Testis (tissue), 3 donors: ENCODE results near the gene TBCD. TPM values are rescaled to one million over a fixed set of nuclear protein-coding genes. Genes with fewer than 3 reads are reported as not detected.

ENCODE experiments used
- DNase-seq: peaks from one replicate; pipeline ENCODE4 v3.0.0-alpha.2; 2019
- H3K27ac ChIP-seq, 2 donors: fragments of 200-600 bp; sonication (generic); one replicate each; pipeline ENCODE4 v1.5.1; 2019
- H3K27me3 ChIP-seq: fragments of 200-600 bp; sonication (generic); one replicate; pipeline ENCODE4 v1.5.1; 2019
- H3K36me3 ChIP-seq: fragments of 200-600 bp; sonication (generic); one replicate; pipeline ENCODE4 v1.5.1; 2017; ENCODE audit warnings: low read depth; ENCODE audit errors: missing control alignments
- H3K4me1 ChIP-seq: fragments of 200-600 bp; sonication (generic); one replicate; pipeline ENCODE4 v1.5.1; 2019
- H3K4me3 ChIP-seq, 2 donors: fragments of 200-600 bp; sonication (generic); one replicate each; pipeline ENCODE4 v1.5.1; 2017 to 2019
- H3K9me3 ChIP-seq: fragments of 200-600 bp; sonication (generic); one replicate; pipeline ENCODE4 v1.5.1; 2017
- POLR2A ChIP-seq: fragments of 450-650 bp; IDR thresholded peaks from one replicate; pipeline ENCODE4 v1.6.1; 2017; ENCODE audit warnings: antibody characterized with exemption, mild to moderate bottlenecking, moderate library complexity
- WGBS, 2 donors: methylation state at CpG; one replicate each; pipeline ENCODE4 v1.1.5; 2018; 5-methylcytosine and 5-hydroxymethylcytosine counted together
- intact Hi-C: fragments of 100-400 bp; cut with DNase I; formaldehyde crosslinking; loops from one replicate; pipeline ENCODE4 v1.15.1; 2023; ENCODE audit warnings: low total_unique reads
- polyA plus RNA-seq: library from polyadenylated mRNA; stranded (reverse); fragments of 350-450 nt; fragmentation: Illumina TruSeq; extraction: RNeasy Lipid Tissue Mini Kit (QIAGEN cat#74804); gene quantifications from one replicate; pipeline ENCODE4 v1.2.3, GENCODE V29; 2014; ENCODE audit warnings: low read depth, low replicate concordance; ENCODE audit not compliant: insufficient read depth
- total RNA-seq, 2 donors: library from RNA; depleted of rRNA; stranded (reverse); fragments of >200 nt; gene quantifications; one replicate each; pipeline ENCODE4 v1.2.3, GENCODE V29; 2016
- TF ChIP-seq, protein P1 (sequence below), 3 experiments: fragments of 450-650 bp in 2 of 3; fragments of 200-600 bp in 1 of 3; sonication (generic) in 1 of 3; IDR thresholded peaks; one replicate each; pipeline ENCODE4 v1.5.1; 2016 to 2019; ENCODE audit warnings: antibody characterized with exemption in 3 of 3, mild to moderate bottlenecking in 2 of 3, moderate library complexity in 1 of 3

The TBCD gene
- total and polyA plus RNA-seq, 3 donors from 2014 or later, result 81.2 to 128 (median 115) TPM

- no peaks in the 10 kb centered on the region for H3K36me3 ChIP-seq
- no peaks in the 10 kb centered on the region for H3K27me3 ChIP-seq
- no peaks in the 10 kb centered on the region for H3K9me3 ChIP-seq
- TF ChIP-seq POLR2A, result no peak
- TF ChIP-seq, protein P1, sequence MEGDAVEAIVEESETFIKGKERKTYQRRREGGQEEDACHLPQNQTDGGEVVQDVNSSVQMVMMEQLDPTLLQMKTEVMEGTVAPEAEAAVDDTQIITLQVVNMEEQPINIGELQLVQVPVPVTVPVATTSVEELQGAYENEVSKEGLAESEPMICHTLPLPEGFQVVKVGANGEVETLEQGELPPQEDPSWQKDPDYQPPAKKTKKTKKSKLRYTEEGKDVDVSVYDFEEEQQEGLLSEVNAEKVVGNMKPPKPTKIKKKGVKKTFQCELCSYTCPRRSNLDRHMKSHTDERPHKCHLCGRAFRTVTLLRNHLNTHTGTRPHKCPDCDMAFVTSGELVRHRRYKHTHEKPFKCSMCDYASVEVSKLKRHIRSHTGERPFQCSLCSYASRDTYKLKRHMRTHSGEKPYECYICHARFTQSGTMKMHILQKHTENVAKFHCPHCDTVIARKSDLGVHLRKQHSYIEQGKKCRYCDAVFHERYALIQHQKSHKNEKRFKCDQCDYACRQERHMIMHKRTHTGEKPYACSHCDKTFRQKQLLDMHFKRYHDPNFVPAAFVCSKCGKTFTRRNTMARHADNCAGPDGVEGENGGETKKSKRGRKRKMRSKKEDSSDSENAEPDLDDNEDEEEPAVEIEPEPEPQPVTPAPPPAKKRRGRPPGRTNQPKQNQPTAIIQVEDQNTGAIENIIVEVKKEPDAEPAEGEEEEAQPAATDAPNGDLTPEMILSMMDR (IDR thresholded peaks at IDR 0.05), result no peak
- H3K4me1 ChIP-seq, result no peaks in the 10 kb centered on the region
- intact Hi-C loops, result no loop called here
- DNase-seq, result peak; percentile 18
- no peak overlapping the region for H3K4me3 ChIP-seq
- H3K27ac ChIP-seq, result no peak overlapping the region
- WGBS, 2 donors, result 89% methylated on average over 3 of the region's 3 CpGs
Measured at GRCh38 chr17:82978765-82979349, 227.0 kb downstream of the TBCD start.

GRCh38 chr17:82979718-82980117 is 227.9 kb downstream of the TBCD start:
- H3K4me1 ChIP-seq, result no peaks in the 10 kb centered on the region
- H3K36me3 ChIP-seq, result no peaks in the 10 kb centered on the region
- H3K27me3 ChIP-seq, result no peaks in the 10 kb centered on the region
- DNase-seq, result no peak
- 87 to 95% methylated on average over 1 of the region's 1 CpG for WGBS, 2 donors
- TF ChIP-seq POLR2A, result no peak
- TF ChIP-seq, protein P1 (IDR thresholded peaks at IDR 0.05), result no peak
- intact Hi-C loops, result no loop called here
- no peaks in the 10 kb centered on the region for H3K9me3 ChIP-seq
- H3K4me3 ChIP-seq, result no peak overlapping the region
- H3K27ac ChIP-seq, result no peak overlapping the region

DNA sequence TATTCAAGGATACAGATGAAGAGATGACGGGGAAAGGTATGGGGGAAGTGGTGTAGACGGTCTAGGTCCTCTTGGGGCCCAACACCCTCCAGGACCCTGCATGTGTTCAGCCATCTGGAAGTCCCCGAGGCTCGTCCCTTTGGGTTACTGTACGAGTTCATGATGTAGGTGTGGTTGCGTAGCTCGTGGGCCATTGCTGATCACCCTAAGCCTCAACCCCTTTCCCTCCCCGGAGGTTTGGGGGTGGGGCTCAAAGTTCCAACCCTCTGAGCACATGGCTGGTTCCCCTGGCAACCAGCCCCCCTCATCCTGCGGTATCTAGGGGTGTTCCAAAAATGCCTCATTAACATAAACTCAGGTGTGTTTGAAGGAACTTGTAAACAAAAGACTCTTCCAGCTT is 228.8 kb downstream of the TBCD start:
- H3K27me3 ChIP-seq, result no peaks in the 10 kb centered on the region
- intact Hi-C loops, result no loop called here
- DNase-seq, result no peak
- no peaks in the 10 kb centered on the region for H3K36me3 ChIP-seq
- 82 to 87% methylated on average over 9 of the region's 9 CpGs for WGBS, 2 donors
- no peak overlapping the region for H3K27ac ChIP-seq
- no peaks in the 10 kb centered on the region for H3K9me3 ChIP-seq
- no peak overlapping the region for H3K4me3 ChIP-seq
- TF ChIP-seq, protein P1 (IDR thresholded peaks at IDR 0.05), result no peak
- TF ChIP-seq POLR2A, result no peak
- H3K4me1 ChIP-seq, result no peaks in the 10 kb centered on the region

- TF ChIP-seq POLR2A, result no peak
- TF ChIP-seq, protein P1 (IDR thresholded peaks at IDR 0.05), result no peak
- intact Hi-C loops, result no loop called here
- Histone ChIP-seq H3K4me3 (no peak overlapping the region), H3K4me1 (no peaks in the 10 kb centered on the region), H3K27ac (no peak overlapping the region), H3K27me3 (no peaks in the 10 kb centered on the region), H3K36me3 (no peaks in the 10 kb centered on the region), H3K9me3 (no peaks in the 10 kb centered on the region)
- peak; percentile 63 for DNase-seq
- 65 to 72% methylated on average over 15 of the region's 15 CpGs for WGBS, 2 donors
Measured at GRCh38 chr17:82981141-82981730, 229.4 kb downstream of the TBCD start.
